Naive thymus-derived CD4-positive, alpha-beta T cell (primary cell): ENCODE data around the gene RAMP1. TPM values are rescaled to one million over a fixed set of nuclear protein-coding genes. Genes with fewer than 3 reads are reported as not detected.

Experiments used
- ATAC-seq: fragments of 150-1000 bp; cut with Tn5 transposase; 2 replicates; pipeline ENCODE4 v1.10.0; 2021; ENCODE audit warnings: mild to moderate bottlenecking, moderate library complexity
- CTCF ChIA-PET: fragments of 350-600 bp; sonication (Branson Sonifier 250); formaldehyde crosslinking; loops from one replicate; lab custom pipeline; 2021; ENCODE audit warnings: antibody characterized with exemption; lab: Charles Lee
- POLR2A ChIA-PET: fragments of 350-600 bp; sonication (Branson Sonifier 250); formaldehyde crosslinking; loops from one replicate; lab custom pipeline; 2021; ENCODE audit warnings: antibody characterized with exemption, inconsistent platforms; lab: Charles Lee
- DNase-seq, 9 donors: peaks; one replicate each; pipeline versions ENCODE4 v3.0.0 to v3.0.0-alpha.2; 2020 to 2022; ENCODE audit warnings: mixed read lengths in 1 of 9
- H3K27ac ChIP-seq: one replicate; pipeline ENCODE4 v1.7.0; 2013; ENCODE audit warnings: mild to moderate bottlenecking, low read depth, low read length, moderate library complexity
- H3K27me3 ChIP-seq, 2 donors: one replicate each; pipeline ENCODE4 v1.7.0; 2013; ENCODE audit warnings: low read length in 2 of 2, mild to moderate bottlenecking in 2 of 2, moderate library complexity in 2 of 2; ENCODE audit not compliant: control insufficient read depth in 2 of 2, insufficient read depth in 2 of 2
- H3K36me3 ChIP-seq, 3 experiments: 1 replicate in 2 of 3; 2 replicates in 1 of 3; pipeline ENCODE4 v1.7.0; 2013; ENCODE audit warnings: low read length in 3 of 3, mild to moderate bottlenecking in 3 of 3, moderate library complexity in 1 of 3; ENCODE audit not compliant: insufficient read depth in 3 of 3, control insufficient read depth in 2 of 3
- H3K4me1 ChIP-seq, 2 donors: one replicate each; pipeline ENCODE4 v1.7.0; 2013; ENCODE audit warnings: low read length in 2 of 2, mild to moderate bottlenecking in 2 of 2, moderate library complexity in 1 of 2; ENCODE audit not compliant: control insufficient read depth in 2 of 2, insufficient read depth in 2 of 2
- H3K4me3 ChIP-seq: 2 replicates; pipeline ENCODE4 v1.7.0; 2013; ENCODE audit warnings: mild to moderate bottlenecking, low read length
- H3K9me3 ChIP-seq, 3 experiments: 1 replicate in 2 of 3; 2 replicates in 1 of 3; pipeline ENCODE4 v1.7.0; 2013; ENCODE audit warnings: low read length in 3 of 3; ENCODE audit not compliant: control insufficient read depth in 2 of 3
- H3K27ac Mint-ChIP-seq, 9 donors: one replicate each; pipeline ENCODE4 v1.8.0; 2020 to 2022; ENCODE audit warnings: mixed read lengths in 9 of 9, mild to moderate bottlenecking in 8 of 9, moderate library complexity in 5 of 9, inconsistent platforms in 2 of 9
- H3K27me3 Mint-ChIP-seq, 5 donors: one replicate each; pipeline ENCODE4 v1.8.0; 2021 to 2022; ENCODE audit warnings: mixed read lengths in 5 of 5, mild to moderate bottlenecking in 1 of 5
- H3K36me3 Mint-ChIP-seq, 5 donors: one replicate each; pipeline ENCODE4 v1.8.0; 2020 to 2022; ENCODE audit warnings: mixed read lengths in 5 of 5, mild to moderate bottlenecking in 3 of 5, inconsistent platforms in 1 of 5
- H3K4me1 Mint-ChIP-seq, 7 donors: one replicate each; pipeline ENCODE4 v1.8.0; 2020 to 2022; ENCODE audit warnings: mixed read lengths in 7 of 7, mild to moderate bottlenecking in 3 of 7, inconsistent platforms in 1 of 7
- H3K4me3 Mint-ChIP-seq, 10 donors: one replicate each; pipeline ENCODE4 v1.8.0; 2020 to 2022; ENCODE audit warnings: mild to moderate bottlenecking in 10 of 10, mixed read lengths in 10 of 10, moderate library complexity in 6 of 10, inconsistent platforms in 2 of 10
- H3K9me3 Mint-ChIP-seq, 11 donors: one replicate each; pipeline ENCODE4 v1.8.0; 2020 to 2022; ENCODE audit warnings: mixed read lengths in 11 of 11, mild to moderate bottlenecking in 4 of 11, inconsistent platforms in 1 of 11, moderate library complexity in 1 of 11
- intact Hi-C, 2 donors: fragments of 100-400 bp; cut with micrococcal nuclease; formaldehyde crosslinking; loops; one replicate each; pipeline ENCODE4 v1.15.1; 2023
- polyA plus RNA-seq, 2 donors: library from polyadenylated mRNA; unstranded; fragments of 300-500 nt; fragmentation: Illumina TruSeq; gene quantifications; one replicate each; pipeline ENCODE4 v1.2.3, GENCODE V29; 2021
- total RNA-seq, 6 experiments: library from RNA in 5 of 6; stranded (reverse) in 5 of 6; gene quantifications; 1 replicate in 5 of 6; 2 replicates in 1 of 6; pipeline ENCODE4 v1.2.3 and lab custom pipeline; 2021 to 2026

Gene RAMP1
- total and polyA plus RNA-seq, 7 experiments from 2014 or later, result 0.52 to 13.2 (median 0.95) TPM; not detected in 1

- DNase-seq, result no peak
- ATAC-seq, result no peak
- Histone ChIP-seq H3K9me3 (no peaks in the 10 kb centered on the region), H3K27me3 (no peaks in the 10 kb centered on the region), H3K27ac (no peak overlapping the region), H3K36me3 (no peaks in the 10 kb centered on the region), H3K4me1 (no peaks in the 10 kb centered on the region), H3K4me3 (no peak overlapping the region)
- Mint-ChIP-seq H3K36me3 (peaks cover 0 to 1% (median 0%) of the 10 kb centered on the region in 5 donors), H3K9me3 (no peaks in the 10 kb centered on the region), H3K27ac (peak overlapping the region in 1 of 9 donors; percentile 46), H3K27me3 (peaks cover 0 to 2% (median 0%) of the 10 kb centered on the region in 5 donors), H3K4me1 (peaks cover 3 to 15% (median 11%) of the 10 kb centered on the region in 7 donors), H3K4me3 (no peak overlapping the region)
- intact Hi-C loops, result no loop called here
- CTCF ChIA-PET, result interaction anchor here (0.7 kb wide), 1 partner anchor 54 kb away, joined by 3 read pairs; no protein-coding TSS in a partner anchor
- POLR2A ChIA-PET, result interaction anchor here (0.7 kb wide), 1 partner anchor 53 kb away, joined by 3 read pairs; no protein-coding TSS in a partner anchor
Measured at GRCh38 chr2:237916296-237916695, 56.9 kb downstream of the RAMP1 start.

- H3K27ac ChIP-seq, result no peak overlapping the region
- Mint-ChIP-seq H3K36me3 (peaks cover 0 to 1% (median 0%) of the 10 kb centered on the region in 5 donors), H3K4me3 (no peak overlapping the region), H3K4me1 (peaks cover 3 to 17% (median 12%) of the 10 kb centered on the region in 7 donors), H3K9me3 (no peaks in the 10 kb centered on the region), H3K27ac (no peak overlapping the region), H3K27me3 (peaks cover 0 to 2% (median 0%) of the 10 kb centered on the region in 5 donors)
- intact Hi-C loops, result no loop called here
- H3K4me1 ChIP-seq, result no peaks in the 10 kb centered on the region
- DNase-seq (no peak), ATAC-seq (no peak)
- no peaks in the 10 kb centered on the region for H3K36me3 ChIP-seq
- H3K9me3 ChIP-seq, result no peaks in the 10 kb centered on the region
- H3K27me3 ChIP-seq, result no peaks in the 10 kb centered on the region
- no peak overlapping the region for H3K4me3 ChIP-seq
- ChIA-PET POLR2A (interaction anchor here (1.0 kb wide), 1 partner anchor 13 kb away, joined by 3 read pairs; no protein-coding TSS in a partner anchor), CTCF (no interaction called here)
Measured at GRCh38 chr2:237917696-237918374, 58.4 kb downstream of the RAMP1 start.

- Histone ChIP-seq H3K27me3 (no peaks in the 10 kb centered on the region), H3K4me1 (no peaks in the 10 kb centered on the region), H3K27ac (no peak overlapping the region), H3K9me3 (no peaks in the 10 kb centered on the region), H3K36me3 (no peaks in the 10 kb centered on the region), H3K4me3 (no peak overlapping the region)
- no peaks in the 10 kb centered on the region for H3K9me3 Mint-ChIP-seq
- peaks cover 7 to 28% (median 20%) of the 10 kb centered on the region in 7 donors for H3K4me1 Mint-ChIP-seq
- ChIA-PET CTCF (no interaction called here), POLR2A (no interaction called here)
- H3K27ac Mint-ChIP-seq, result peak overlapping the region in 1 of 9 donors; percentile 32
- H3K4me3 Mint-ChIP-seq, result no peak overlapping the region
- intact Hi-C loops, result no loop called here
- ATAC-seq, result no peak
- H3K27me3 Mint-ChIP-seq, result peaks cover 0 to 2% (median 0%) of the 10 kb centered on the region in 5 donors
- peaks cover 0 to 3% (median 0%) of the 10 kb centered on the region in 5 donors for H3K36me3 Mint-ChIP-seq
- DNase-seq, result no peak
Measured at GRCh38 chr2:237919593-237919992, 60.2 kb downstream of the RAMP1 start.

GRCh38 chr2:237920673-237921072 lies 61.2 kb downstream of the RAMP1 start:
- no peaks in the 10 kb centered on the region for H3K9me3 ChIP-seq
- Mint-ChIP-seq H3K9me3 (no peaks in the 10 kb centered on the region), H3K4me3 (peak overlapping the region in 1 of 10 donors; percentile 42), H3K4me1 (peaks cover 10 to 32% (median 23%) of the 10 kb centered on the region in 7 donors), H3K27ac (peak overlapping the region in 1 of 9 donors; percentile 29), H3K27me3 (peaks cover 0 to 2% (median 0%) of the 10 kb centered on the region in 5 donors), H3K36me3 (peaks cover 0 to 3% (median 0%) of the 10 kb centered on the region in 5 donors)
- H3K4me1 ChIP-seq, result no peaks in the 10 kb centered on the region
- H3K4me3 ChIP-seq, result no peak overlapping the region
- no peaks in the 10 kb centered on the region for H3K36me3 ChIP-seq
- CTCF ChIA-PET, result interaction anchor here (0.6 kb wide), 1 partner anchor 16 kb away, joined by 3 read pairs; no protein-coding TSS in a partner anchor
- no peak for DNase-seq
- no peaks in the 10 kb centered on the region for H3K27me3 ChIP-seq
- no peak for ATAC-seq
- POLR2A ChIA-PET, result no interaction called here
- intact Hi-C loops, result no loop called here
- no peak overlapping the region for H3K27ac ChIP-seq

- H3K27ac Mint-ChIP-seq, result peak overlapping the region in 1 of 9 donors; percentile 32
- intact Hi-C loops, result loop anchor here (2.0 kb wide), 2 partner anchors 23 to 63 kb away; partner anchors contain the start of gene RAMP1 (in 1 of the 2)
- ChIA-PET POLR2A (interaction anchor here (1.1 to 1.5 kb wide), 2 partner anchors 17 to 18 kb away, joined by 4 to 5 read pairs; no protein-coding TSS in a partner anchor), CTCF (interaction anchor here (1.2 kb wide), 1 partner anchor 341 kb away, joined by 3 read pairs; no protein-coding TSS in a partner anchor)
- peaks cover 11 to 39% (median 31%) of the 10 kb centered on the region in 7 donors for H3K4me1 Mint-ChIP-seq
- peak overlapping the region in 5 of 10 donors; percentile 32 to 68 (median 63) for H3K4me3 Mint-ChIP-seq
- peaks cover 0 to under 1% (median 0%) of the 10 kb centered on the region in 11 donors for H3K9me3 Mint-ChIP-seq
- ATAC-seq, result no peak
- no peak overlapping the region for H3K27ac ChIP-seq
- no peaks in the 10 kb centered on the region for H3K27me3 ChIP-seq
- H3K4me3 ChIP-seq, result no peak overlapping the region
- DNase-seq, result no peak
- H3K4me1 ChIP-seq, result no peaks in the 10 kb centered on the region
- H3K27me3 Mint-ChIP-seq, result peaks cover 0 to 2% (median 0%) of the 10 kb centered on the region in 5 donors
- no peaks in the 10 kb centered on the region for H3K9me3 ChIP-seq
- H3K36me3 ChIP-seq, result no peaks in the 10 kb centered on the region
- peaks cover 0 to 4% (median 0%) of the 10 kb centered on the region in 5 donors for H3K36me3 Mint-ChIP-seq
Measured at GRCh38 chr2:237921967-237922492, 62.6 kb downstream of the RAMP1 start.

- Histone ChIP-seq H3K4me1 (no peaks in the 10 kb centered on the region), H3K9me3 (no peaks in the 10 kb centered on the region), H3K4me3 (no peak overlapping the region), H3K27me3 (no peaks in the 10 kb centered on the region), H3K27ac (peak overlapping the region; percentile 20), H3K36me3 (no peaks in the 10 kb centered on the region)
- ChIA-PET CTCF (interaction anchor here (0.7 to 3.1 kb wide), 8 partner anchors 18 to 340 kb away, joined by 3 to 17 read pairs (median 4); no protein-coding TSS in a partner anchor), POLR2A (interaction anchor here (1.0 to 3.1 kb wide), 5 partner anchors 17 to 279 kb away, joined by 3 to 10 read pairs (median 4); no protein-coding TSS in a partner anchor)
- peak overlapping the region in 4 of 9 donors; percentile 17 to 67 (median 54) for H3K27ac Mint-ChIP-seq
- no peak for ATAC-seq
- peak overlapping the region in 9 of 10 donors; percentile 33 to 75 (median 63) for H3K4me3 Mint-ChIP-seq
- DNase-seq, result no peak
- H3K9me3 Mint-ChIP-seq, result peaks cover 0 to 4% (median 0%) of the 10 kb centered on the region in 11 donors
- peaks cover 11 to 42% (median 31%) of the 10 kb centered on the region in 7 donors for H3K4me1 Mint-ChIP-seq
- H3K36me3 Mint-ChIP-seq, result peaks cover 0 to 8% (median 0%) of the 10 kb centered on the region in 5 donors
- intact Hi-C loops, result loop anchor here (1.0 to 2.0 kb wide), 8 partner anchors 24 to 340 kb away; partner anchors contain the start of genes ILKAP (in 1 of the 2), RAMP1 (in 1 of the 2) and SCLY (in 1 of the 2)
- H3K27me3 Mint-ChIP-seq, result peaks cover 0 to 2% (median 0%) of the 10 kb centered on the region in 5 donors
Measured at GRCh38 chr2:237922641-237923361, 63.4 kb downstream of the RAMP1 start.
